ENCODE results near the gene SLC25A1.

- TF ChIP-seq, protein P1, sequence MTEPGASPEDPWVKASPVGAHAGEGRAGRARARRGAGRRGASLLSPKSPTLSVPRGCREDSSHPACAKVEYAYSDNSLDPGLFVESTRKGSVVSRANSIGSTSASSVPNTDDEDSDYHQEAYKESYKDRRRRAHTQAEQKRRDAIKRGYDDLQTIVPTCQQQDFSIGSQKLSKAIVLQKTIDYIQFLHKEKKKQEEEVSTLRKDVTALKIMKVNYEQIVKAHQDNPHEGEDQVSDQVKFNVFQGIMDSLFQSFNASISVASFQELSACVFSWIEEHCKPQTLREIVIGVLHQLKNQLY (CRISPR knock-in tag; IDR thresholded peaks at IDR 0.05) = no peak
- TF ChIP-seq, protein P2, sequence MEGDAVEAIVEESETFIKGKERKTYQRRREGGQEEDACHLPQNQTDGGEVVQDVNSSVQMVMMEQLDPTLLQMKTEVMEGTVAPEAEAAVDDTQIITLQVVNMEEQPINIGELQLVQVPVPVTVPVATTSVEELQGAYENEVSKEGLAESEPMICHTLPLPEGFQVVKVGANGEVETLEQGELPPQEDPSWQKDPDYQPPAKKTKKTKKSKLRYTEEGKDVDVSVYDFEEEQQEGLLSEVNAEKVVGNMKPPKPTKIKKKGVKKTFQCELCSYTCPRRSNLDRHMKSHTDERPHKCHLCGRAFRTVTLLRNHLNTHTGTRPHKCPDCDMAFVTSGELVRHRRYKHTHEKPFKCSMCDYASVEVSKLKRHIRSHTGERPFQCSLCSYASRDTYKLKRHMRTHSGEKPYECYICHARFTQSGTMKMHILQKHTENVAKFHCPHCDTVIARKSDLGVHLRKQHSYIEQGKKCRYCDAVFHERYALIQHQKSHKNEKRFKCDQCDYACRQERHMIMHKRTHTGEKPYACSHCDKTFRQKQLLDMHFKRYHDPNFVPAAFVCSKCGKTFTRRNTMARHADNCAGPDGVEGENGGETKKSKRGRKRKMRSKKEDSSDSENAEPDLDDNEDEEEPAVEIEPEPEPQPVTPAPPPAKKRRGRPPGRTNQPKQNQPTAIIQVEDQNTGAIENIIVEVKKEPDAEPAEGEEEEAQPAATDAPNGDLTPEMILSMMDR (IDR thresholded peaks at IDR 0.05) = no peak
- TF ChIP-seq, protein P3, sequence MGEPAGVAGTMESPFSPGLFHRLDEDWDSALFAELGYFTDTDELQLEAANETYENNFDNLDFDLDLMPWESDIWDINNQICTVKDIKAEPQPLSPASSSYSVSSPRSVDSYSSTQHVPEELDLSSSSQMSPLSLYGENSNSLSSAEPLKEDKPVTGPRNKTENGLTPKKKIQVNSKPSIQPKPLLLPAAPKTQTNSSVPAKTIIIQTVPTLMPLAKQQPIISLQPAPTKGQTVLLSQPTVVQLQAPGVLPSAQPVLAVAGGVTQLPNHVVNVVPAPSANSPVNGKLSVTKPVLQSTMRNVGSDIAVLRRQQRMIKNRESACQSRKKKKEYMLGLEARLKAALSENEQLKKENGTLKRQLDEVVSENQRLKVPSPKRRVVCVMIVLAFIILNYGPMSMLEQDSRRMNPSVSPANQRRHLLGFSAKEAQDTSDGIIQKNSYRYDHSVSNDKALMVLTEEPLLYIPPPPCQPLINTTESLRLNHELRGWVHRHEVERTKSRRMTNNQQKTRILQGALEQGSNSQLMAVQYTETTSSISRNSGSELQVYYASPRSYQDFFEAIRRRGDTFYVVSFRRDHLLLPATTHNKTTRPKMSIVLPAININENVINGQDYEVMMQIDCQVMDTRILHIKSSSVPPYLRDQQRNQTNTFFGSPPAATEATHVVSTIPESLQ (CRISPR knock-in tag; IDR thresholded peaks at IDR 0.05) = no peak
- TF ChIP-seq AFF4 (CRISPR knock-in tag; IDR thresholded peaks at IDR 0.05; ENCODE audit: borderline replicate concordance) (no peak), JUN (CRISPR knock-in tag; IDR thresholded peaks at IDR 0.05) (no peak)
These were observed 25.3 kb upstream of the SLC25A1 start for GRCh38 chr22:19203834-19204233.
